Stimulated activated CD8-positive, alpha-beta memory T cell treated with anti-CD3 and anti-CD28 coated beads, Interleukin-4, amount 100 ng/mL, for 1 hour (primary cell): ENCODE measurements around the gene UNC93B1.
"Not testable (repeated sequence)": the region's sequence is repeated elsewhere in the genome, so short reads cannot be mapped to it uniquely, and the experiment has no call there.

Experiments
- DNase-seq, 2 donors: peaks; one replicate each; pipeline ENCODE4 v3.0.0-alpha.2; 2020; ENCODE audit warnings: low read depth in 2 of 2, low spot score in 1 of 2

Gene UNC93B1

GRCh38 chr11:67943406-67943805 is 60.5 kb downstream of the UNC93B1 start:
- not testable (repeated sequence) for DNase-seq
